OCI-LY1 (cell line): ENCODE measurements around the gene SLC4A1.

Experiments
- EZH2 ChIP-seq: fragments of 200-600 bp; sonication (generic), shearing (Covaris generic); IDR thresholded peaks from 2 replicates; pipeline ENCODE4 v1.8.0; 2017; ENCODE audit warnings: borderline replicate concordance, mixed run types, mild to moderate bottlenecking, antibody characterized with exemption, low read length, moderate library complexity, mixed read lengths
- TF ChIP-seq, protein P1 (sequence below): fragments of 200-600 bp; sonication (generic), shearing (Covaris generic); IDR thresholded peaks from 2 replicates; pipeline ENCODE4 v1.5.1; 2017; ENCODE audit warnings: mild to moderate bottlenecking, antibody characterized with exemption, low read length, moderate library complexity, mixed read lengths

DNA sequence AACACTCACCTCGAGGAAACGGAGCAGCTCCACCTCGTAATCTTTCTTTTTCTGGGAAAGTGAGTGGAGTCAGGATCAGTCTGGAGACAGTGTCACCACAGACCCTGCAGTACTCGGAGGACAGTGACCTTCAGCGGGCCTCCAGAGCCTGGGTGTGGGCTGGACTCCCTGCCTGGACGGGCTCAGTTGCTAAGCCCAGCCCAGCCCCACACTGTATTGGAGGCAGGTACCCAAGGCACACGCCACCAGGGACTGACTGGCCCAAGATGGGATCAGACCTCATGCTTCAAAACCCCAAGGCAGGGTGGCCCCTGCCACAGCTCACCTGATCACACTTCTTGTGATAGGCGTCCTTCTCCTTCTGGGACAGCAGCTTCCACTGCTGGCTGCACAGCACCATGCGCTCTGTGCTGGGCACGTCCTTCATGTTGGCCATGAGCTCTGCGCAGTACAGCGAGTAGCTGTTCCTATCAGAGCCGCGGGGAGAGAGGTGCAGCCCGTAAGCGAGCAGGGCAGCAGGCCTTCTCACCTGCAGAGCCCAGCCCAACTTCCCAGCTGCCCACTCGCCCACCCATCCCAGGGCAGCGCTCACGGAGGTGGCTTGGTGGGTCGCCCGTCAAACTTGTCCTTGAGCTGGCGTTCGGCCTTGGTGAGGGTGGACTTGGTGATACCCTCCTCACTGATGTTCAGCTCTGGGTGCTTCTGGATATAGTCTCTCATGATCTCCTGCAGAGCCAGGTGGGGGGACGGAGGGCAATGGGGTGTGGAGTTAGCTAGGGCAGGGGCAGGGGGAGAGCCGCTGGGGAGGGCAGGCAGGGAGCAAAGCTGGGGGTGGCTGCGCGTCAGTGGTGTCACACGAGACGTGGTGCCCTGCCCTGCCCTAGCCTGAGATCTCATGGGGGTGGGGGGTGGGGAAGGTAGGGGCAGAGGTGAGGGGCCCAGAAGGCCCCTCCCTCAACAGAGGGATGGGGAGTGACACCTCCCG is 56.4 kb downstream of the SLC4A1 start:
- TF ChIP-seq, protein P1, sequence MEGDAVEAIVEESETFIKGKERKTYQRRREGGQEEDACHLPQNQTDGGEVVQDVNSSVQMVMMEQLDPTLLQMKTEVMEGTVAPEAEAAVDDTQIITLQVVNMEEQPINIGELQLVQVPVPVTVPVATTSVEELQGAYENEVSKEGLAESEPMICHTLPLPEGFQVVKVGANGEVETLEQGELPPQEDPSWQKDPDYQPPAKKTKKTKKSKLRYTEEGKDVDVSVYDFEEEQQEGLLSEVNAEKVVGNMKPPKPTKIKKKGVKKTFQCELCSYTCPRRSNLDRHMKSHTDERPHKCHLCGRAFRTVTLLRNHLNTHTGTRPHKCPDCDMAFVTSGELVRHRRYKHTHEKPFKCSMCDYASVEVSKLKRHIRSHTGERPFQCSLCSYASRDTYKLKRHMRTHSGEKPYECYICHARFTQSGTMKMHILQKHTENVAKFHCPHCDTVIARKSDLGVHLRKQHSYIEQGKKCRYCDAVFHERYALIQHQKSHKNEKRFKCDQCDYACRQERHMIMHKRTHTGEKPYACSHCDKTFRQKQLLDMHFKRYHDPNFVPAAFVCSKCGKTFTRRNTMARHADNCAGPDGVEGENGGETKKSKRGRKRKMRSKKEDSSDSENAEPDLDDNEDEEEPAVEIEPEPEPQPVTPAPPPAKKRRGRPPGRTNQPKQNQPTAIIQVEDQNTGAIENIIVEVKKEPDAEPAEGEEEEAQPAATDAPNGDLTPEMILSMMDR = no peak
- TF ChIP-seq EZH2 = no peak
